Activated B cell treated with CpG ODN at 0.5 μM for 24 hours (primary cell): ENCODE results near the gene CYP46A1. TPM values are rescaled to one million over a fixed set of nuclear protein-coding genes. Genes with fewer than 3 reads are reported as not detected.

Experiments used
- ATAC-seq: fragments of 200-7000 bp; cut with Tn5 transposase; one replicate; pipeline ENCODE4 v1.10.0; 2021; ENCODE audit warnings: low read depth, mild to moderate bottlenecking, moderate library complexity
- CTCF ChIA-PET: fragments of 350-600 bp; sonication (Branson Sonifier 250); formaldehyde crosslinking; loops from one replicate; lab custom pipeline; 2021; ENCODE audit warnings: antibody characterized with exemption; lab: Charles Lee
- POLR2A ChIA-PET: fragments of 350-600 bp; sonication (Branson Sonifier 250); formaldehyde crosslinking; loops from one replicate; lab custom pipeline; 2021; ENCODE audit warnings: antibody characterized with exemption; lab: Charles Lee
- DNase-seq: peaks from one replicate; pipeline ENCODE4 v3.0.0; 2022
- H3K27ac Mint-ChIP-seq: one replicate; pipeline ENCODE4 v1.8.0; 2020; ENCODE audit warnings: mixed read lengths
- H3K27me3 Mint-ChIP-seq: one replicate; pipeline ENCODE4 v1.8.0; 2021; ENCODE audit warnings: mixed read lengths
- H3K36me3 Mint-ChIP-seq: one replicate; pipeline ENCODE4 v1.8.0; 2021; ENCODE audit warnings: low read depth, mixed read lengths
- H3K4me1 Mint-ChIP-seq: one replicate; pipeline ENCODE4 v1.8.0; 2021; ENCODE audit warnings: mixed read lengths
- H3K4me3 Mint-ChIP-seq: one replicate; pipeline ENCODE4 v1.8.0; 2020; ENCODE audit warnings: mild to moderate bottlenecking, mixed read lengths
- H3K9me3 Mint-ChIP-seq: one replicate; pipeline ENCODE4 v1.8.0; 2020; ENCODE audit warnings: mixed read lengths
- CTCF ChIP-seq: fragments of 200-600 bp; IDR thresholded peaks from one replicate; pipeline ENCODE4 v1.8.0; 2022; ENCODE audit warnings: antibody characterized with exemption, mild to moderate bottlenecking
- intact Hi-C: fragments of 100-400 bp; cut with micrococcal nuclease; formaldehyde crosslinking; loops from one replicate; pipeline ENCODE4 v1.15.1; 2024
- total RNA-seq: library from RNA; stranded (reverse); gene quantifications from 2 replicates; pipeline ENCODE4 v1.2.3, GENCODE V29; 2022

Gene CYP46A1
- total RNA-seq, 1 donor from 2014 or later = not detected

- Mint-ChIP-seq H3K27ac (no peak overlapping the region), H3K4me3 (no peak overlapping the region)
- TF ChIP-seq CTCF = no peak
These were observed 50.4 kb downstream of the CYP46A1 start for GRCh38 chr14:99734406-99735051.

GRCh38 chr14:99735189-99736135, 51.4 kb downstream of the CYP46A1 start:
- ChIA-PET POLR2A (no interaction called here), CTCF (no interaction called here)
- no peak overlapping the region for H3K27ac Mint-ChIP-seq
- no peak for ATAC-seq
- intact Hi-C loops = no loop called here
- DNase-seq = no peak
- TF ChIP-seq CTCF = no peak
- H3K36me3 Mint-ChIP-seq = no peaks in the 10 kb centered on the region
- no peaks in the 10 kb centered on the region for H3K9me3 Mint-ChIP-seq
- peaks cover 2% of the 10 kb centered on the region for H3K4me1 Mint-ChIP-seq
- H3K27me3 Mint-ChIP-seq = peaks cover 41% of the 10 kb centered on the region
- no peak overlapping the region for H3K4me3 Mint-ChIP-seq

More at GRCh38 chr14:99734406-99735051, 50.4 kb downstream of the CYP46A1 start:
- ChIA-PET POLR2A (no interaction called here), CTCF (no interaction called here)
- intact Hi-C loops = loop anchor here (5.0 kb wide), 1 partner anchor 458 kb away; no protein-coding TSS in a partner anchor
- Mint-ChIP-seq H3K4me1 (peaks cover 2% of the 10 kb centered on the region), H3K9me3 (no peaks in the 10 kb centered on the region), H3K27me3 (peaks cover 38% of the 10 kb centered on the region), H3K36me3 (no peaks in the 10 kb centered on the region)
- DNase-seq (no peak), ATAC-seq (no peak)

- ATAC-seq (no peak), DNase-seq (no peak)
- H3K4me3 Mint-ChIP-seq = no peak overlapping the region
- peaks cover 46% of the 10 kb centered on the region for H3K27me3 Mint-ChIP-seq
- no peaks in the 10 kb centered on the region for H3K36me3 Mint-ChIP-seq
- POLR2A ChIA-PET = no interaction called here
- intact Hi-C loops = no loop called here
- no peak for TF ChIP-seq CTCF
- CTCF ChIA-PET = no interaction called here
- H3K4me1 Mint-ChIP-seq = no peaks in the 10 kb centered on the region
- H3K27ac Mint-ChIP-seq = no peak overlapping the region
- H3K9me3 Mint-ChIP-seq = no peaks in the 10 kb centered on the region
These were observed 52.7 kb downstream of the CYP46A1 start for GRCh38 chr14:99736603-99737371.

- H3K36me3 Mint-ChIP-seq = no peaks in the 10 kb centered on the region
- CTCF ChIA-PET = no interaction called here
- peaks cover 48% of the 10 kb centered on the region for H3K27me3 Mint-ChIP-seq
These were observed 53.4 kb downstream of the CYP46A1 start for GRCh38 chr14:99737451-99737951.

More at GRCh38 chr14:99737451-99737951, 53.4 kb downstream of the CYP46A1 start:
- DNase-seq (no peak), ATAC-seq (no peak)
- POLR2A ChIA-PET = no interaction called here
- TF ChIP-seq CTCF = no peak
- intact Hi-C loops = no loop called here
- Mint-ChIP-seq H3K4me1 (no peaks in the 10 kb centered on the region), H3K27ac (no peak overlapping the region), H3K4me3 (no peak overlapping the region), H3K9me3 (no peaks in the 10 kb centered on the region)
